Iris pigment epithelial cell (primary cell): ENCODE data around the gene NRP2.
A peak's percentile ranks its signal among the peaks of the same experiment; 100 is the strongest.

ENCODE experiments used
- DNase-seq: peaks from one replicate; pipeline ENCODE4 v3.0.0-alpha.2; 2011; ENCODE audit warnings: low read depth

The NRP2 gene

GRCh38 chr2:205773989-205774388, 91.7 kb downstream of the NRP2 start:
- no peak for DNase-seq

DNA sequence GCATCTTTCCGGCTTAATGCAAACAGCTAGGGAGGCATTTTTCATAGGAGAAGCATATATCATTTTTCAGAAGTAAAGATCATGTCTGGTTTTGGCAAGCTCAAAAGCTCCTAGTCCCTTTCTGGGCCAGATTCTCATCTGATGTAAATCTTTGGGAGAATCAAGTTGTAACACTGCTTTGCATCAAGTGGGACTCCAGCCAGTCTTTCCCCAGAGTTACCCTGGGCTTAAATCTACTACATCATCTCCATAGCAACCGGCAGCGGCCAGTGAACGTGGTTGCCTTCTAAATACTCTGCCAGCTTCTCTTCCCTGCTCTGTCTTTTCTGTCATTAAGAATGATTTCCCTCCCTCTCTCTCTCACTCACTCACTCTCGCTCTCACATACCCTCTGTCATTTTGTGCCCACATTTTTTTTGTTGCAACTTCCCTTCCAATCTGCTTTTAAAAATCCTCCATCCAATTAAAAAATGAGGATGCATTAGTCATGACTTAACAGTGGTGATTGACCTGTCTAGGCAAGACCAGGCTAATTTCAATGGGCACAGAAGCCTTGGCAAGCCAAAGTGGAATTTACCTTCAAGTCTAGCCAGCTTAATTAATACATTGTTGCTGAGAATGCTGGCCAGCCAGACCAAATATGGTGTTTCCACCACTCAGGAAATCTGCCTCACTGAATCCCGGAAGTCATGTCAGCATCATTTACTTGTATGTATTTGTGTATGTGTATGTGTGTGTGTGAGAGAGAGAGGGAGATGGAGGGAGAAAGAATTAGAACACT, 93.0 kb downstream of the NRP2 start:
- DNase-seq: peak; percentile 62

DNA sequence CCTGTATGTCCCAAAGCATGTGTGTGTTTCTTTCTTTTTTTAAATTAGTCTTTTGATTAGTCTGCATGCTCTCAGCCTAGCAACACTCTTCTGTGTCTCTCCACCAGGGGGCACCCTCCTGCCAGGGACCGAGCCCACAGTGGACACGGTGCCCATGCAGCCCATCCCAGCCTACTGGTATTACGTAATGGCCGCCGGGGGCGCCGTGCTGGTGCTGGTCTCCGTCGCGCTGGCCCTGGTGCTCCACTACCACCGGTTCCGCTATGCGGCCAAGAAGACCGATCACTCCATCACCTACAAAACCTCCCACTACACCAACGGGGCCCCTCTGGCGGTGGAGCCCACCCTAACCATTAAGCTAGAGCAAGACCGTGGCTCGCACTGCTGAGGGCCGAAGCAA, 93.8 kb downstream of the NRP2 start:
- peak; percentile 52 for DNase-seq

GRCh38 chr2:205776720-205777119, 94.4 kb downstream of the NRP2 start:
- DNase-seq: no peak

- DNase-seq: no peak
These were observed 96.1 kb downstream of the NRP2 start for GRCh38 chr2:205778356-205778755.

DNA sequence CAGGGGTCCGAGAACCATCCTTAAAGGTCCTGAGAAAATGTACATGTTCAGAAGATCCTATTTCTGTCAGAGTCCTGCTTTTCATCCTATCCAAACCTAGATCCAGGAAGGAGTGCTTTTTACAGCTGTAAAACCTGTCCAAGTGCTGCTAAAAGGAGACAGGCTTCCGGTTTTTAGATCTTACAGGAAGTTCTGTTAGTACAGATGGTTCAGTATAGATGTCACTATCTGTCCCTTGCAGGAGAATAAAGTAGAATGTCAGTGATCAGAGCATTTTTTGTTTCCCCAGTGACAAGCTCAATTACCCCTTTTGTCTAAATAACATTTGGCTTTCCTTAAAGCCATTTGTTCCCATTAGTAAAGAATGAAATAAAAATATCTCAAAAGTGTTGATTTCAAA, 98.3 kb downstream of the NRP2 start:
- DNase-seq: no peak

GRCh38 chr2:205781244-205781931, 99.1 kb downstream of the NRP2 start:
- no peak for DNase-seq

DNA sequence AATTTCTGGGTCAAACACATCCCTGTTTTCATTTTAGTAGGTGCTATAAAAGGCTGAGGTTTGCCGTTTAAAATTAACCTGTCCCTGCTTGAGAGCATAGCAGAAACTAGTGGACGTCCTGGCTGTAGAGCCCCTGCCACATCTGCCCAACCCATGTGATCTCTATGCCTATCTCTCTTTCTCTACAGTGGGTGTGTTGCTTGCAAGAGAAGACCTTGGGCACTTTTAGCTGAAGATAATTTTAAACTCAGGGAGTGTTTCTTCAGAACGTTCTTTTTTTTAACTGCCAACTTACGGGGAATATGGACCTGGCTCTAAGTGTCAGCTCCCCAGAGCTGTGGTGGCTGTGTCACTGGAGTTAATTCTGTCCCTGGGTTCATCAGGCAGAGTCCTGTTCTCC, 100.6 kb downstream of the NRP2 start:
- no peak for DNase-seq

DNA sequence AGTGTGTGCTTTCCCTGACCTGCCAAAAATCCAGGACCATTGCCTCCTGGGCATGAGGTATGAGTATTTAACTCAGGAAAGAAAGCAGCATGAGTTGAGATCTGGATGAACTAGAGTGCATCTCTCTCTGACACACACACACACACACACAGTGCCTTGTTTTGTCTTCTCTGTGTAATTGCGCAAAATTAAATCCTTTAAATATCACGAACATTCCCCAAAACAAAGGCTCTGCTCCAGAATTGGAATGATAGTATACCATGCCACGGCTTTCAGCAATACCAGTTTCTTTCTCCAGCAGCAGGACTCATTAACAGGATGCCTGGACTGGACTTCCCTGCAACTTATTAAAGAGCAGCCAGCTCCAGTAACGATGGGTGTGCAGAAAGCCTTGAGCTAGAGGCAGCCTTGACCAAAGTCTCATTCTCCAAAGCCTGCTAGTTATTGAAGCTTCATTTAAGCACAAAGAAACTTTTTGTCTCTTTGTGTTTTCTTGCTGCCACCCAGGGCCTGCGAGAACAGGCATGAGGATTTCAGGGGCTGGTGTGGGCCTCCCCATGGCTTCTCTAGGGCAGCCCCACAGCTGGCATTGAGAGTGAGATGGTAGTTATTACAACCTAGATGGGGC, 101.7 kb downstream of the NRP2 start:
- no peak for DNase-seq

- peak; percentile 41 for DNase-seq
These were observed 103.4 kb downstream of the NRP2 start for GRCh38 chr2:205785507-205786260.

- DNase-seq: no peak
These were observed 104.7 kb downstream of the NRP2 start for GRCh38 chr2:205786976-205787375.

GRCh38 chr2:205787761-205788160, 105.5 kb downstream of the NRP2 start:
- DNase-seq: peak; percentile 46

DNA sequence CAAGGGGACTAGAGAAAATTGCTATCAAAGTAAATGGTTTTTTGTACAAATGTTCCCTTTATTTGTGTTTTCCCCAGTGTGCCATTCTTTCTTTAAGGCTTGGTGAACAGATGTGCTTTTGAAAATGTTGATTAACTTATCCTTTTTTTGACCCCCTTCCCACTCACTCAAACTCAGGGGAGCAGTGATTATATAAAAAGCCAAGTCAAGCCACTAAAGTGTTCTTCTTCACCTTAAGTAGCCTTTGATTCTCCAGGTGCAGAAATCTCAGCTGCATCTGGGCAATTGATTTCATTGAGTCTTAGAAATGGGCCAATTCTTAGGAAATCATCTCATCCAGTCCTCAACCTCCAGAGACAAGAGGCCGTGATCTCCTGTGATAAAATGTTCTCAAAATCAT, 107.6 kb downstream of the NRP2 start:
- DNase-seq: no peak

GRCh38 chr2:205792908-205793307, 110.6 kb downstream of the NRP2 start:
- no peak for DNase-seq

DNA sequence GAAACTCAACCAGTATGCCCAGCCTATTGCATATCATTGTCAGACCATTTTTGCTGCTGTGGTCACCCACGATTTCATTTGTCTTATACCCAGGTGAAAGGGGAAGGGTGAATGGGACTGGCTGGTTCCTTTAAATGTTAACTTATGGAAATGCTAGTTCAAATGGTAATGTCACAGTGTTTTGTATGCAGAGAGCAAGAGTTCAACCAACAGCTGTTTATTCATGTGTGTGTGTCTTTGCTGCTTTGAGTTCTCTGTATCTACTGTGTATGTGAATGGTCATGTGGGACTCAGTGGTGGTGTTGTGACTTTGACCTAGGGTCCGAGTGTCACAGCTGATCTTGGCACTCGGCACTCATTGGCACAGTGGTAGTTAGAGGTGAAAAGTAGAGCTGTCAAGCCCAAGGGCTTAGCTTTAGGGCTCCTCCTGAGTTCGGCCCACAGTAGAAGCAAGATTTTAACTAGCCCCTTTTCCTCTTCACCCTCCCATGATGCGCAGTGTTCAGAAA, 114.6 kb downstream of the NRP2 start:
- no peak for DNase-seq

DNA sequence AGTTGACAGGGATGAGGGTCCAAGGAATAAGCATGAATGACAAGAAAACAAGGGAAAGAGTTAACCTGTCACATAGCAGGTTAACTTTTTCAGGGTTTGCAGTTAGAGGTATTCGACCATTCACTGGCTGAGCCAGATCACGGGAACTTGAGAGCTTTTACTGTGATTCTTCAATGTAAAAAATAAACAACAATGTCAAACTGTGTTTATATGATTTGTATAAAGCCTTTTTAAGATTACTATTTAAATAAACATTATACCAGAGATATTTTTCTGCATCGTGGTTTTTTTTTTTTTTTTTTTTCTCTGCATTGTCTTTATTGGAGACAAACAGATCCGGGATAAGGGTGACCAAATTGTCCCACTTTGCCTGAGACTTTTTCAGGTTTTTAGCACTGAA, 115.6 kb downstream of the NRP2 start:
- DNase-seq: no peak

DNA sequence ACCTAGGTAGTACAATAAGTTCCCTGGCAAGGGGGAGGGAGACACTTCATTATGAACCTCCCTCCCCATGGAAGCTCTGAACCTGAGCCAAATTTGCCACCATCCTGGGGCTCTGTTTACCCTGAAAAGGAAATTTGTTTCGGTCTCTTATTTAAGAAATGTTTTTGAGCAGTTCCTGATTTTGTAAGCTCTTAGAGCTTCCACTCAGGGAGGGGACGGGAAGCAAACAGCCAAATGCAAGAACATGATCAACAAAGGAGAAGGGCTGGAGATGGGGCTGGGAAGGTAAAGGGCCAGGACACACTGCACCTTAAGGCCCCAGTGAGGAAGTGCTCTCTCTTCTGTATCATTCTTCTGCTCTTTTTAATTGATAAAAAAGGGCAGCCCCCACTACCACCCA, 117.9 kb downstream of the NRP2 start:
- no peak for DNase-seq

DNA sequence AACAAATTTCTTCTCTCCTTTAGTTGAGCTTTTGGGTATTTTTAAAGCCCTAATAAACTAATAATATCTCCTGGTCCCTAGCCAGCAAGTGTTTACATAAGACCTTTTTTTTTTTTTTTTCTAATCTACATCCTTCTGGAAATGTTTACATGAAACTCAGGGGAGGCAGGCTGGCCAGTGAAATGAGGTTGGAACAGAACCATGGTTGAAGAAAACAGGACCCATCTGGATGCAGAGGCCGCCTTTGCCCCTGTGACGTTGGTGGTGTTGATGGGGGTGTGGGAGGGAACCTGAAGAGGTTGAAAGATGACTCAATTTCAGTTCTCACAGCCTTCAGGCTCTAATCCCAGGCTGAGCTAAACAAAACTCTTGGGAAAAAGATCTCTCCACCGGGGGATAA, 118.5 kb downstream of the NRP2 start:
- DNase-seq: peak; percentile 94

GRCh38 chr2:205802065-205802464, 119.8 kb downstream of the NRP2 start:
- no peak for DNase-seq

GRCh38 chr2:205802941-205803340, 120.6 kb downstream of the NRP2 start:
- no peak for DNase-seq

DNA sequence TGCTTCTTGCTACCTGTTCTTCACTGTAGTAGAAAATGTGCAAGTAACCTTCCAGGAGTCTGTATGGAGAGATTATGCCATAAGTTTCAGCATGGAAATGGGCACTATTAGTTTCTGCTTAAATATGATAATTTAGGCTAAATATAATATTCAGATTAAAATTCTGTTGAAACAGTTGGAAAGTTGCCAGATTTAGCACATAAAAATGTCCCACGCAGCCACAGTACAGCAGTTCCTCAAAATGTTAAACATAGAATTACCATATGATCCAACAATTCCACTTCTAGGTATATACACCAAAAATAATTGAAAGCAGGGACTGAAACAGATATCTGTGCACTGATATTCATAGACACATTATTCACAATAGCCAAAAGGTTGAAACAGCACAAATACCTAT, 121.2 kb downstream of the NRP2 start:
- DNase-seq: no peak

DNA sequence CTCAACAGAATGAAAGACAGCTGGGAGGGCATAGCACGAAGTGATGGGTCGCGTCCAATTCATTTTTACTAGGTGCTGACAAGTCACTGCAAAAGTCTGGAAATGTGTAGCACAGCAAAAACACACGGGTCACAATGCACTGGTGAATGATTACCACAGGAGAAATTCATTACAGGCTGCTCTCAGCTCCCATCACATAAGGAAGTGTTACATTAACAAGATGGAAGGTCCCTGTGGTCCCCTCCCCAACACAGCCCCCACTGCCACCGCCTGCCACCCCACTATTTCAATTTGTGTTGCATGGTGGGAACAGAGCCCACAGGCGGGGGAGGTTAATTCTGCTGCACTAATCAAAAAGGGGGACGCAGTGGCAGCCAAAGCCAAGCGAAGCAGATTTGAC, 122.8 kb downstream of the NRP2 start:
- no peak for DNase-seq
